Glutamatergic neuron (in vitro differentiated cells): ENCODE results near the gene SON. TPM values are rescaled to one million over a fixed set of nuclear protein-coding genes. Genes with fewer than 3 reads are reported as not detected.

Experiments used
- DNase-seq: peaks from one replicate; pipeline ENCODE4 v3.0.0; 2022
- H3K27ac Mint-ChIP-seq: one replicate; pipeline ENCODE4 v1.8.0; 2020; ENCODE audit warnings: mild to moderate bottlenecking, mixed read lengths, inconsistent platforms; ENCODE audit not compliant: unreplicated experiment
- H3K27me3 Mint-ChIP-seq: one replicate; pipeline ENCODE4 v1.8.0; 2020; ENCODE audit warnings: mild to moderate bottlenecking, moderate library complexity, mixed read lengths, inconsistent platforms; ENCODE audit not compliant: unreplicated experiment
- H3K36me3 Mint-ChIP-seq: one replicate; pipeline ENCODE4 v1.8.0; 2020; ENCODE audit warnings: mild to moderate bottlenecking, mixed read lengths, inconsistent platforms; ENCODE audit not compliant: unreplicated experiment
- H3K4me1 Mint-ChIP-seq: one replicate; pipeline ENCODE4 v1.8.0; 2020; ENCODE audit warnings: mild to moderate bottlenecking, low read depth, mixed read lengths, inconsistent platforms; ENCODE audit not compliant: unreplicated experiment
- H3K4me3 Mint-ChIP-seq: one replicate; pipeline ENCODE4 v1.8.0; 2020; ENCODE audit warnings: mild to moderate bottlenecking, mixed read lengths, inconsistent platforms; ENCODE audit not compliant: unreplicated experiment
- H3K9me3 Mint-ChIP-seq: one replicate; pipeline ENCODE4 v1.8.0; 2020; ENCODE audit warnings: mild to moderate bottlenecking, moderate library complexity, mixed read lengths, inconsistent platforms; ENCODE audit not compliant: unreplicated experiment
- total RNA-seq: library from RNA; stranded (reverse); fragmentation: NEBNext Ultra II Directional; extraction: Animal tissue kit (Norgen Biotek cat#: 25700); gene quantifications from one replicate; pipeline ENCODE4 v1.2.1, GENCODE V29; 2021; ENCODE audit not compliant: unreplicated experiment
- TF ChIP-seq, protein P1 (sequence below): fragments of 200-600 bp; sonication (generic); IDR thresholded peaks from one replicate; pipeline ENCODE4 v1.5.0; 2021; ENCODE audit not compliant: partially characterized antibody, unreplicated experiment

SON gene
- total RNA-seq, 1 donor from 2014 or later, result 289 TPM

DNA sequence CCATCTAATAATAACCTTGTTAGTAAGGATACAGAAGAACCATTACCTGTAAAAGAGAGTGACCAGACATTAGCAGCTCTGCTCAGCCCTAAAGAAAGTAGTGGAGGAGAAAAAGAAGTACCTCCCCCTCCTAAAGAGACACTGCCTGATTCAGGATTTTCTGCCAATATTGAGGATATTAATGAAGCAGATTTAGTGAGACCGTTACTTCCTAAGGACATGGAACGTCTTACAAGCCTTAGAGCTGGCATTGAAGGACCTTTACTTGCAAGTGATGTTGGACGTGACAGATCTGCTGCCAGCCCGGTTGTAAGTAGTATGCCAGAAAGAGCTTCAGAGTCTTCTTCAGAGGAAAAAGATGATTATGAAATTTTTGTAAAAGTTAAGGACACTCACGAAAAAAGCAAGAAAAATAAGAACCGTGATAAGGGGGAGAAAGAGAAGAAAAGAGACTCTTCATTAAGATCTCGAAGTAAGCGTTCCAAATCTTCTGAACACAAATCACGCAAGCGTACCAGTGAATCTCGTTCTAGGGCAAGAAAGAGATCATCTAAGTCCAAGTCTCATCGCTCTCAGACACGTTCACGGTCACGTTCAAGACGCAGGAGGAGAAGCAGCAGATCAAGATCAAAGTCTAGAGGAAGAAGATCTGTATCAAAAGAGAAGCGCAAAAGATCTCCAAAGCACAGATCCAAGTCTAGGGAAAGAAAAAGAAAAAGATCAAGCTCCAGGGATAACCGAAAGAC, 11.6 kb downstream of the SON start:
- no peaks in the 10 kb centered on the region for H3K4me1 Mint-ChIP-seq
- no peaks in the 10 kb centered on the region for H3K9me3 Mint-ChIP-seq
- no peak overlapping the region for H3K27ac Mint-ChIP-seq
- H3K27me3 Mint-ChIP-seq, result peaks cover 6% of the 10 kb centered on the region
- H3K36me3 Mint-ChIP-seq, result peaks cover 21% of the 10 kb centered on the region
- DNase-seq, result no peak
- TF ChIP-seq, protein P1, sequence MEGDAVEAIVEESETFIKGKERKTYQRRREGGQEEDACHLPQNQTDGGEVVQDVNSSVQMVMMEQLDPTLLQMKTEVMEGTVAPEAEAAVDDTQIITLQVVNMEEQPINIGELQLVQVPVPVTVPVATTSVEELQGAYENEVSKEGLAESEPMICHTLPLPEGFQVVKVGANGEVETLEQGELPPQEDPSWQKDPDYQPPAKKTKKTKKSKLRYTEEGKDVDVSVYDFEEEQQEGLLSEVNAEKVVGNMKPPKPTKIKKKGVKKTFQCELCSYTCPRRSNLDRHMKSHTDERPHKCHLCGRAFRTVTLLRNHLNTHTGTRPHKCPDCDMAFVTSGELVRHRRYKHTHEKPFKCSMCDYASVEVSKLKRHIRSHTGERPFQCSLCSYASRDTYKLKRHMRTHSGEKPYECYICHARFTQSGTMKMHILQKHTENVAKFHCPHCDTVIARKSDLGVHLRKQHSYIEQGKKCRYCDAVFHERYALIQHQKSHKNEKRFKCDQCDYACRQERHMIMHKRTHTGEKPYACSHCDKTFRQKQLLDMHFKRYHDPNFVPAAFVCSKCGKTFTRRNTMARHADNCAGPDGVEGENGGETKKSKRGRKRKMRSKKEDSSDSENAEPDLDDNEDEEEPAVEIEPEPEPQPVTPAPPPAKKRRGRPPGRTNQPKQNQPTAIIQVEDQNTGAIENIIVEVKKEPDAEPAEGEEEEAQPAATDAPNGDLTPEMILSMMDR, result no peak
- peak overlapping the region; percentile 58 for H3K4me3 Mint-ChIP-seq

DNA sequence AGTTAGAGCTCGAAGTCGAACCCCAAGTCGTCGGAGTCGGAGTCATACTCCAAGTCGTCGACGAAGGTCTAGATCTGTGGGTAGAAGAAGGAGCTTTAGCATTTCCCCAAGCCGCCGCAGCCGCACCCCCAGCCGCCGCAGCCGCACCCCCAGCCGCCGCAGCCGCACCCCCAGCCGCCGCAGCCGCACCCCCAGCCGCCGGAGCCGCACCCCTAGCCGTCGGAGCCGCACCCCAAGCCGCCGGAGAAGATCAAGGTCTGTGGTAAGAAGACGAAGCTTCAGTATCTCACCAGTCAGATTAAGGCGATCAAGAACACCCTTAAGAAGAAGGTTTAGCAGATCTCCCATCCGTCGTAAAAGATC, 12.1 kb downstream of the SON start:
- Mint-ChIP-seq H3K4me3 (no peak overlapping the region), H3K4me1 (no peaks in the 10 kb centered on the region), H3K27me3 (peaks cover 4% of the 10 kb centered on the region), H3K36me3 (peaks cover 21% of the 10 kb centered on the region), H3K9me3 (no peaks in the 10 kb centered on the region), H3K27ac (no peak overlapping the region)
- TF ChIP-seq, protein P1, result no peak
- no peak for DNase-seq

DNA sequence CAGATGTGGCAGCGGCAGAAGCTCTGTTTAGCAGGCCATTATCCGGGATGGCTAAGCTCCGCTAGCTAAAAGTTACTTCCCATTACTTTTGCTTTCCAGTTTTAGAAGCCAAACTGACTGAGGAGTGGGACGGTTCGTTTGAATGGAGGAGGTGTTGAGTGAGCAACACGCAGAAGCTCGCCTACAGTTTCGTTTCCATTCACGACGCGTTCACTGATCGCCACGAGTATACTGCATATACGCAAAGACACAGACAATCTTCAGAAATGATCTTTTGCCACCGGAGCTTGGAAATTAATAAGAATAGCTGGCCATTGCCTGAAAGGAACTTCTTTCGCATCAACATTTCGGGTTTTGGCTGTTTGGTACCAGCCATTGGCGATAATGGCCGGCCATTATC, 14.6 kb downstream of the SON start:
- DNase-seq, result no peak
- TF ChIP-seq, protein P1, result no peak
- H3K27me3 Mint-ChIP-seq, result peaks cover under 1% of the 10 kb centered on the region
- H3K4me1 Mint-ChIP-seq, result no peaks in the 10 kb centered on the region
- no peak overlapping the region for H3K27ac Mint-ChIP-seq
- H3K36me3 Mint-ChIP-seq, result peaks cover 18% of the 10 kb centered on the region
- no peak overlapping the region for H3K4me3 Mint-ChIP-seq
- no peaks in the 10 kb centered on the region for H3K9me3 Mint-ChIP-seq

DNA sequence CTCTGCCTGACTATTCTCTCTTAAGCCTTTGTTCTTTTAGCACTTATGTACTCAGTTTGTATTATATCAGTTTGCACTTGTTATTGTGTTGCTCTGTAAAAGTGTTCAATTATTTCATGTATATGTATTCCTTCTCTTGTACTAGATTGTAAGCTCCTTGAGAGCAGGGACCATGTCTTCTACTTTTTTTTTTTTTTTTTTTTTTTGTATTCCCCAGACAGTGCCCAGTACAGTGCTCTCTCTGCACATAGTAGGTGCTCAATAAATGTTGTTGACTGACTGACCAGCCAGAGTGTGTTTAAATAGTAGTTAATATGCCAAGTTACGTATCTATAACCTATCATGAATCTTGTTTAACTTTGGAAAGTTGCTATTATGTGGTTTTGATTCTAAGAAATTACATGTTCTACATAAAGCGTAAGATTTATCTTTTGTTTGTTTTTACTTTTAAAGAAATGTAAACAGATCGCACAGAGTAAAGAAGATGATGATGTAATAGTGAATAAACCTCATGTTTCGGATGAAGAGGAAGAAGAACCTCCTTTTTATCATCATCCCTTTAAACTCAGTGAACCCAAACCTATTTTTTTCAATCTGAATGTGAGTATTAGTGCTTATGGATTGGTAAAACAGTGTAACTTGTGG, 16.1 kb downstream of the SON start:
- DNase-seq, result no peak
- Mint-ChIP-seq H3K36me3 (peaks cover 15% of the 10 kb centered on the region), H3K27me3 (no peaks in the 10 kb centered on the region), H3K9me3 (no peaks in the 10 kb centered on the region), H3K4me3 (peak overlapping the region; percentile 14), H3K27ac (peak overlapping the region; percentile 35), H3K4me1 (no peaks in the 10 kb centered on the region)
- TF ChIP-seq, protein P1, result no peak

DNA sequence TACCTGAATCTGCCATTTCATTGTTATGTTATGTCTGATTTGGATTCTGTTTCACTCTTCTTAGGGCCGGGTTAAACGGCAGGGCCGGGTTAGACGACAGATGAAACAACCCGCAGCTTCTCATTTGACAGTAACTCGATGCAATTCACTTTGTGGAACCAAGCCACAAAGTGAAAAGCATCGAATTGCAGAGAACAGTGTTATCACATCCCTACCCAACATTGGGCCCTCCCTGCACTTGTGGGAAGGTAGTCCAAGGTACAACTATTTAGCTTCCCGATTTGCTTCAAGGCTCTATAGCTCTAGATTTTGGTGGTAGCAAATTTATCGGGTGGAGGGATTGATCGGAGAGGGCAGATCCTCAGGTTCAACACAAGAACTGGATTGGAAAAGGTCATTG, 17.0 kb downstream of the SON start:
- H3K27ac Mint-ChIP-seq, result no peak overlapping the region
- no peaks in the 10 kb centered on the region for H3K4me1 Mint-ChIP-seq
- no peaks in the 10 kb centered on the region for H3K27me3 Mint-ChIP-seq
- no peak overlapping the region for H3K4me3 Mint-ChIP-seq
- DNase-seq, result no peak
- peaks cover 8% of the 10 kb centered on the region for H3K36me3 Mint-ChIP-seq
- no peaks in the 10 kb centered on the region for H3K9me3 Mint-ChIP-seq
- TF ChIP-seq, protein P1, result no peak
